ENCODE measurements around the gene MALL. TPM values are rescaled to one million over a fixed set of nuclear protein-coding genes. Genes with fewer than 3 reads are reported as not detected.
"Not testable (repeated sequence)": the region's sequence is repeated elsewhere in the genome, so short reads cannot be mapped to it uniquely, and the experiment has no call there.

Gene MALL
- total RNA-seq, 3 donors from 2014 or later, result 170 to 672 (median 264) TPM

- Histone ChIP-seq H3K9me3 (no peaks in the 10 kb centered on the region), H3K36me3 (ENCODE audit: low read depth) (no peaks in the 10 kb centered on the region), H3K4me1 (ENCODE audit: low read depth) (peaks cover 28% of the 10 kb centered on the region), H3K4me3 (no peak overlapping the region)
- no peak for DNase-seq
- intact Hi-C loops (cut with DNase I, micrococcal nuclease), result no loop called here
- no peak for ATAC-seq
- no peak for TF ChIP-seq CTCF (IDR thresholded peaks at IDR 0.05)
These were observed 16.0 kb downstream of the MALL start for GRCh38 chr2:110099471-110100225.

GRCh38 chr2:110099038-110099425 lies 16.6 kb downstream of the MALL start:
- no peak for TF ChIP-seq CTCF (IDR thresholded peaks at IDR 0.05)
- H3K4me3 ChIP-seq, result no peak overlapping the region
- intact Hi-C loops (cut with DNase I, micrococcal nuclease), result no loop called here
- ATAC-seq, result no peak
- peaks cover 21% of the 10 kb centered on the region for H3K4me1 ChIP-seq (ENCODE audit: low read depth)
- H3K36me3 ChIP-seq (ENCODE audit: low read depth), result no peaks in the 10 kb centered on the region
- no peak for DNase-seq
- no peaks in the 10 kb centered on the region for H3K9me3 ChIP-seq

- DNase-seq, result peak; percentile 52 to 59 (median 58)
- no peak overlapping the region for H3K4me3 ChIP-seq
These were observed 18.0 kb downstream of the MALL start for GRCh38 chr2:110097506-110098220.

GRCh38 chr2:110095994-110096633 lies 19.5 kb downstream of the MALL start:
- no peaks in the 10 kb centered on the region for H3K9me3 ChIP-seq
- H3K36me3 ChIP-seq (ENCODE audit: low read depth), result no peaks in the 10 kb centered on the region
- TF ChIP-seq CTCF (IDR thresholded peaks at IDR 0.05), result no peak
- intact Hi-C loops (cut with DNase I, micrococcal nuclease), result no loop called here
- DNase-seq (no peak), ATAC-seq (no peak)
- H3K4me1 ChIP-seq (ENCODE audit: low read depth), result peaks cover 6% of the 10 kb centered on the region
- no peak overlapping the region for H3K4me3 ChIP-seq

More at GRCh38 chr2:110097506-110098220, 18.0 kb downstream of the MALL start:
- Histone ChIP-seq H3K4me1 (ENCODE audit: low read depth) (peaks cover 18% of the 10 kb centered on the region), H3K9me3 (no peaks in the 10 kb centered on the region), H3K36me3 (ENCODE audit: low read depth) (no peaks in the 10 kb centered on the region)
- no peak for TF ChIP-seq CTCF (IDR thresholded peaks at IDR 0.05)
- ATAC-seq, result no peak
- intact Hi-C loops (cut with DNase I, micrococcal nuclease), result no loop called here

- H3K36me3 ChIP-seq (ENCODE audit: low read depth); H3K4me1 ChIP-seq (ENCODE audit: low read depth); ATAC-seq; DNase-seq; intact Hi-C loops (cut with DNase I, micrococcal nuclease); H3K9me3 ChIP-seq; H3K4me3 ChIP-seq: not testable (repeated sequence)
These were observed 20.6 kb downstream of the MALL start for GRCh38 chr2:110094884-110095534.

- H3K4me1 ChIP-seq (ENCODE audit: low read depth); DNase-seq; H3K4me3 ChIP-seq; H3K9me3 ChIP-seq; H3K36me3 ChIP-seq (ENCODE audit: low read depth); intact Hi-C loops (cut with DNase I, micrococcal nuclease); ATAC-seq: not testable (repeated sequence)
These were observed 21.7 kb downstream of the MALL start for GRCh38 chr2:110093924-110094323.

- DNase-seq; H3K36me3 ChIP-seq (ENCODE audit: low read depth); H3K4me3 ChIP-seq; intact Hi-C loops (cut with DNase I, micrococcal nuclease); H3K4me1 ChIP-seq (ENCODE audit: low read depth); ATAC-seq; H3K9me3 ChIP-seq: not testable (repeated sequence)
These were observed 25.5 kb downstream of the MALL start for GRCh38 chr2:110090164-110090563.

- not testable (repeated sequence) for ATAC-seq
These were observed 31.9 kb downstream of the MALL start for GRCh38 chr2:110083757-110084156.

GRCh38 chr2:110083162-110083561 lies 32.5 kb downstream of the MALL start:
- H3K4me3 ChIP-seq; ATAC-seq; DNase-seq; H3K9me3 ChIP-seq; intact Hi-C loops (cut with DNase I, micrococcal nuclease); H3K4me1 ChIP-seq (ENCODE audit: low read depth); H3K36me3 ChIP-seq (ENCODE audit: low read depth): not testable (repeated sequence)

More at GRCh38 chr2:110083757-110084156, 31.9 kb downstream of the MALL start:
- H3K4me3 ChIP-seq; DNase-seq; intact Hi-C loops (cut with DNase I, micrococcal nuclease); H3K36me3 ChIP-seq (ENCODE audit: low read depth); H3K9me3 ChIP-seq; H3K4me1 ChIP-seq (ENCODE audit: low read depth): not testable (repeated sequence)
